GM18858 (cell line): ENCODE data around the gene MRGPRD.

Experiments
- ATAC-seq: cut with Tn5 transposase; IDR thresholded peaks from one replicate; pipeline ENCODE4 v1.9.1; 2021; ENCODE audit not compliant: unreplicated experiment

The MRGPRD gene

DNA sequence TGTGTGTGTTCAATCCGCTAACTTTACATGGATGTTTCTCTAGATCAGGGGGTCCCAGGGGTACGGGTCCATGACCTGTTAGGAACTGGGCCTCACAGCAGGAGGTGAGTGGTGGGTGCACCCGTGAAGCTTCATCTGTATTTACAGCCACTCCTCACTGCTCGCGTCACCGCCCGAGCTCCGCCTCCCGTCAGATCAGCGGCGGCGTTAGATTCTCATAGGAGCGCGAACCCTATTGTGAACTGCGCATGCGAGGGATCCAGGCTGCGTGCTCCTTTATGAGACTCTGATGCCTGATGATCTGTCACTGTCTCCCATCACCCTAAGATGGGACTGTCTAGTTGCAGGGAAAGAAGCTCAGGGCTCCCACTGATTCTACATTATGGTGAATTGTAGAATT lies 31.9 kb downstream of the MRGPRD start:
- no peak for ATAC-seq

DNA sequence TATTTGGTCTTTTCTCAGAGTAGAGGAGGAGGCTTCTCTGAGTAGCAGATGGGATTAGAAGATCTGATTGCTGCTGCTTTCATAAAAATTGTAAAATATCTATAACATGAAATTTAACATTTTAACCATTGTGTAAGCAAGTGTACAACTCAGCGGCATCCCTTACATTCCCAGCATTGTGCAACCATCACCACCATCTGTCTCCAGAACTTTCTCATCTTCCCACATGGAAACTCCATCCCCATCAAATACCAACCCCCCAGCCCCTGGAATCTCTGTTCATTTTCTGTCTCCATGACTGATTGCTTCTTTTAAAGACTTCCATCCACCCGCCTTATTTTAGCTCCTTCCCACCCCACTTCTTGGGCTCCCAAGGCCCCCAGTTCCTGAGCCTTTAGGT lies 32.3 kb downstream of the MRGPRD start:
- ATAC-seq, result no peak

DNA sequence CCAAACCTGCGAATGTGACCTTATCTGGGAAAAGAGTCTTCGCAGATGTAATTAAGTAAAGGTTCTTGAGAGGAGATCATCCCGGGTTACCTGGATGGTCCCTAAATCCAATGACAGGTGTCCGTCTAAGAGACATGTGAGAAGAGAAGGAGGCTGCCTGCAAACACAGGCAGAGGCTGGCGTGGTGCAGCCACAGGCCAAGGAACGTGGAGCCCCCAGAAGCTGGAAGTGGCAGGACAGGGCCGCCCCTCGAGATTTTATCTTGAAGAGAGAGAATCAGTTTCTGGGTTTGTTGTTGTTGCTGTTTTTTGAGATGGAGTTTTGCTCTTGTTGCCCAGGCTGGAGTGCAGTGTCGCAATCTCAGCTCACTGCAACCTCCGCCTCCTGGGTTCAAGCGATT lies 33.6 kb downstream of the MRGPRD start:
- ATAC-seq, result no peak

DNA sequence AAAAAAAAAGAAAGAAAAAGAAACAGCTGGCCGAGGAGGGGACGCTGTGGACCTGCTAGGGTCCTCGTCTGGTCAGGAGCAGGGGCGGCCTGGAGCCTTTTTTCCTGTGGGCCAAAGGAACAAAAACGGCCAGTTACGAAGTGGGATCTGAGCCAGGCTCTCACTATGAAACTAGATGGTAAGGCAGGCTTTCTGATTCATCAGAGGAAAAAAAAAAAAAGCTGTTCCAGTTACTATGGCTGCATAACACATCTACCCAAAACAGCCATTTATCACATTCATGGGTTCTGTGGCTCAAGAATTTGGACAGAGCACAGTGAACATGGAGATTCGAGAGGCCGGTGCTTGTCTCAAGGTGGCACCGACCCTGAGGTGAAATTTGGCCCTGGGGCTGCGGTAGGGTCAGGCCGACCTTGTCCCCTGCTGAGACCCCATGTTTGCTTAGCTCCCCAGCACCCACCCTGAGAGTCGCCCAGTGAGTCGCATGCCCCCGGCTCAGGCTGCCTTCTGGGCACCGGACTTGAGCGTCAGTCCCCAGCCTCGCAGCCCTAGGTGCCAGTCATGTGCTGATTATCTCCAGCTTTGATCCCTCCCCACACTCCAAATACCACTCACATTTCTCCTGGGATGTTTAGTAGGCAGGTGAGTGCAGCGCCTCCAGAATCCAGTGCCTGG lies 34.2 kb downstream of the MRGPRD start:
- no peak for ATAC-seq

DNA sequence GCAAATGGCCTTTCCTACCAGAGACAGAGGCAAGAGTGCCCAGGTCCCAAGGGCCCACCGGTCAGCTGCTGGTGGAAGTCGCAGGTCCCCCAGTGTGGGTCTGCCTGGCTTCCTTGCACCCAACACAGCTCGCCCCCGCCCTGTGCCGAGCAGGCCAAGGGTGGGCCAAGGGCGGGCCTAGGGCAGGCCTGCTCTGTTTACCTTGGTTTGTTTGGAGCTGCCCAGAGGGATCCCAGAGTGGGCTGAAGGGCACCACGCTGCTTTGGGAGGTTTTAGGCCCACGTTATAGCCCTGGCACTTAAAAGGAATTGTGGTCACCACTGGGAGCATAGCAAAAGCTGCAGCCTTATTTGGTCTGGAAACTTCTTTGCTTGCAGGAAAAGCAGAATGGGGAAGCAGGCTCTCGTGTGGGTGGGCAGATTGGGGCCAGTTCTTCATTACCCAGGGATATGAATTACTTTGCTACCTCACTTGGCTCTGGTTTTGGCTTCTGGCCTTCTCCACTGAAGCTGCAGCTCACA lies 38.0 kb downstream of the MRGPRD start:
- no peak for ATAC-seq

DNA sequence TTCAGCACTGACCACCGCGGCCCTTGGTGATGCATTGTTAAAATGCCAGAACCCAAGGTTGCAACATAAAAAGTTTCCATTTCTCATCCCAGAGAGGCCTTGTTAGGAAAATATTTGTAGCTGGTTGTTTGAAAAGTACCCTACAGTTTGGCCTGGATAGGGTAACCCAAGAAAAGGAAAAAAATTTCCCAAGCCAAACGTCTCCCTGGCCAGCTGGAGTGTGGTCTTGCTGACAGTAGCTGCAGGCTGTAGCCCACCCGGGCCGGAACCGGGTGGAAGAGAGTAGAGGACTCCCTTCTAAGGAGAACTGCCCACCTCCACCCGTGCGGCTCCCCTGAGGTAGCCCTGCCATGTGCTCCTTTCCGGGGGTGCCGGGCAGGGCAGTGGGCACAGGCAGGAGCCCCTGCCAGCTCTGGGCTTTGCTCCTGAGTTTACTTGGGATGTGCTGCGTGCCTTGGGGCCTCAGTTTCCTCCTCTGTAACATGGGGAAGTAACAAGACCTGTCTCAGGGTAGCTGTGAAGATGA lies 38.6 kb downstream of the MRGPRD start:
- ATAC-seq, result no peak

DNA sequence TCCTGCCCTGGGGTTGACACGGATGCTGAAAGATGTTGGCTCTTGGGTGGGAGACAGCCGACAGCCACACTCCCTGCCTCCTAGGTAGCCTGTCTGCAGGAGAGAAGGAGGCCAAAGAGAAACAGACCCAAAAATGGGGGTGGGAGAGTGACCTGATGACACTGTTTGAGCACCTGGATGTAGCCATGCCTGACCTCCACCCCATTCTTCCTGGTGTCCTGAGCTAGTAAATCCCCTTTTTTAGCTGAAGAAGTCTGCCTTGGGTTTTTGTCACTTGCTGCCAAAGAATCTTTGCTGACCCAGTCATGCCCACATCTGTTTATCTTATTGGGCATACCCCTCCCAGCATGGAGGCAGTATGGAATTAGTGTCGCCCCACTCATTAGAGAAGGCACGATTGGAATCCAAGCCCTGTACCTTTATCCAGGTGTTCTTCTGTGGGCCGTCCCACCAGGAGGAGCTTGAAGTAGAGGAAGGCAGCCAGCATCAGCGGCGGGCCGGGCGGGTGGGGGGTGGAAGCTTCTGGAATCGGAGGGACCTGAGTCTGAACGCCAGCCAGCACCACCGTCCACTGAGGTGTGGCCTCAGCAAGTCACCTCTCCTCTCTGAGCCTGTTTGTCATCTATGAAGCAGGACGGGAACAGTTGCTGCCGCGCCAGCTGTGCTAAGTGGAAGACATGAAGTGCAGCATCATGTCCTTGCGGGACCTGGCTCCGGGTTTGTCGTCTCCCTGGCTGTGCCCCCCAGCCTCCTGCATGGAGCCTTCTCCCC lies 39.3 kb downstream of the MRGPRD start:
- ATAC-seq, result no peak

DNA sequence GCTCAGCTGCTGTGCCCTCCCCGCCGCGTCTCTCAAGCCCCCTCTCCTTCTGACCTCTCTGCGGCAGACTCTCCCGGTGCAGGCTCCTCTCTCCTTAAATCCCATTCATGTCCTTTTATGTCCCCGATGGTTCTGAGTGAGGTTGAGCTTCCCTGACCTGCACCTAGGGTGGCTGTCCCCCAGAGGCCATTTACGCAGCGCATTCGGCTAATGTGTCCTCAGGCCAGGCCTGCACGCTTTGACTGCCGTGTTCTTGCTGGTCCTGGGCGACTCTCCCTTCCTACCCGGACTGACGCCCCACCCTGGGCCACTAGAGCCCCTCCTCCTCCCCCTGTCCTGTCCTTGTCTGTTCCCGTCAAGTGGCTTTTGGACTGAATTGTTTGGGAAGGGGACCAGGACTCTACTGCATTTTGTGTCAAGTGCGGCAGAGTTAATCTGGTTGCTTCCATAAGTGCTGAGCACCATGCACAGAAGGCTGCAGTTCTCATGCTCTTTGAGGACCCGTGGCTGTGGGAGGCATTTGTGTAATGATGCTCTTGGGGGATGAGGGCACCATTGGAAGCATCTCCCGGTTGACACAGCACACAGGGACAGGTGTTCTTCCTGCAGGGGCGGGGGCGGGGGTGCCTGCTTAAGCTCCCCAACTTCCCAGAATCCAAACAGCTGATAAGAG lies 40.0 kb downstream of the MRGPRD start:
- ATAC-seq, result no peak

DNA sequence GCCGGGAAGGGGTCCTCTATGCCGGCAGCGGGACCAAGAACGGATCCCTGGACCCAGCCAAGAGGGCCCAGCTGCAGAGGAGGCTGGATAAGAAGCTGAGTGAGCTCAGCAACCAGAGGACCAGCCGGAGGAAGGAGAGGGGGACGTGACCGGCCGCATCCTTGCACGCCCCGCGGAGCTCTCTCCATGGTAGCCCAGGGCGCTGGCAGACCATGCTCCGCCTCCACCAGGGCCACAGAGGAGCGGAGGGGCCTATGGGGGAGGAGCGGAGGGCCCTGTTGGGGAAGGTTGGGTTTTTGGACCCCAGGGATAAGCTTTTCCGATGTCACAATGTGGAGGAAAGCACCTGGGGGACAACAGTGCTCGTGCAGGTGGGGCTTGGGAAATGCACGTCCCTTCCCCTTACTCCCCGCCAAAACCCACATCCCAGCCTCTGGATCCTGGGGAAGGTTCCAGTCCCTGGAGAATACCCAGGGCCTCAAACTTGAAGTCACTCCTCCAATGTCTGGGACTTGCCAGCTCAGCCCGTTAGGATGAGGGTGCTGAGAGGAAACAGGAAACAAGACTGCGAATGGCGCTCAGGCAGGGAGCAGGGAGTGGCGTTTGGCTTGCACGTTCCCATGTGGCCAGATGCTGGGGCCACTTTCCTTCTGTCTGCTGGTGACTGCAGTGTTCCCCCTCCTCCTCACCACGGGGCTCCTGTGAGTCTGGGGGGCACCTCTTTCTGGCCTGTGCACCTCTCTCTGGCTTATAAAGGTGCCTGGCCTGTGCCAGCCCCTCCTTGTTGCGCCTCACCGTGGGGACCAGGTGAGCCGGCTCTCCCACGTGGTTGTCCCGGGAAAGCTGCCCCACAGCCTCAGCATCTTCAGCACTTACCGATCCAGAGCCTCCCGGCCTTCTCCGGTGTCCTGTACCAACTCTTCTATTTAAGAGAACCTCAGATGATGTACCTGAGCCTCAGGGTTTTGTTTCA lies 40.9 kb downstream of the MRGPRD start:
- no peak for ATAC-seq

DNA sequence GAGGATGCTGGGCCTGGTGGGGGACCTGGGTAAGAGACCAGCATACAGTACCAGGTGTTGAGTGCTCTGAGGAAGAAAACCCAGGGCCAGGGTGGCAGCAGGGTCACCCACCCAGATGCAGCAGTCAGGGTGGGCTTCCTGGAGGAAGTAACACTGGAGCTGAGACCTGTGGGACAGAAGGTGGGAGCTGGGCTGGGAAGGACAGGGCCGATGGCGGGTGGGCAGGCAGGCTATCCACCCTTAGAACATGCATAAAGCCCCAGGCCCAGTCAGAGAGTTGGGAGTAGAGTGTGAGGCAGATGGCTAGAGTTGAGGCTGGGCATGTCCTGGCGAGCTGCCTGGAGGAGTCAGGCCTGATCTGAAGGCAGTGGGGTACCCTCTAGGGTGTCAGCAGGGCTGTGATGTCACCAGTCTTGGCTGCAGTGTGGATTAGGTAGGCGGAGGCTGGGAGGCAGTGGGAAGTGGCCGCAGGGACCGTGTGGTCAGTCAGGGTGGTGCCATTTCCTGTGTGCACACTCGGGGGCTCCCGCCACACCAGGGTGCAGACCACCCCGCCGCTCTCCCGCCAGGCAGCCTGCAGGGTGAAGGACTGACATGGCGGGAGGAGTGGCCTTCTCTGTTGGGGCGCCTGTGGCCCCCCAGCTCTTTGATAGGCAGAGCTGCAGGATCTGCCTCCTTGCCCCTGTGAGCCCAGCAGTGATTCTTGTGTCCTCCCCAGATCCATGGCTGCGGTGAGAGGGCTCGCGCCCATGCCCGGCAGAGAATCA lies 41.8 kb downstream of the MRGPRD start:
- no peak for ATAC-seq

DNA sequence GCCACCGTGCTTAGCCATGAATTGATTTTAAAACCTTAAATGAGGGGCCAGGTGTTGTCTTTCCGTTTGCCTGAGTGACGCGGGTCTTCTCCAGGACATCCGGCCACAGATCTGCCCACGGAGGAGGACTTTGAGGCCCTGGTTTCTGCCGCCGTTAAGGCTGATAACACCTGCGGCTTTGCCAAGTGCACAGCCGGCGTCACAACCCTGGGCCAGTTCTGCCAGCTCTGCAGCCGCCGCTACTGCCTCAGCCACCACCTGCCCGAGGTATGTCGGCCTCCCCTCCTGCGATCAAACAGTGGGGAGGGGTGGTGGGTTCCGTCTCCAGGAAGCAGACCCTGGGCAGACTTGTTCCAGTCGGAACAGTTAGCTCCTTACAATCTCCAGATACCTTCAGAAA lies 42.7 kb downstream of the MRGPRD start:
- ATAC-seq, result no peak

DNA sequence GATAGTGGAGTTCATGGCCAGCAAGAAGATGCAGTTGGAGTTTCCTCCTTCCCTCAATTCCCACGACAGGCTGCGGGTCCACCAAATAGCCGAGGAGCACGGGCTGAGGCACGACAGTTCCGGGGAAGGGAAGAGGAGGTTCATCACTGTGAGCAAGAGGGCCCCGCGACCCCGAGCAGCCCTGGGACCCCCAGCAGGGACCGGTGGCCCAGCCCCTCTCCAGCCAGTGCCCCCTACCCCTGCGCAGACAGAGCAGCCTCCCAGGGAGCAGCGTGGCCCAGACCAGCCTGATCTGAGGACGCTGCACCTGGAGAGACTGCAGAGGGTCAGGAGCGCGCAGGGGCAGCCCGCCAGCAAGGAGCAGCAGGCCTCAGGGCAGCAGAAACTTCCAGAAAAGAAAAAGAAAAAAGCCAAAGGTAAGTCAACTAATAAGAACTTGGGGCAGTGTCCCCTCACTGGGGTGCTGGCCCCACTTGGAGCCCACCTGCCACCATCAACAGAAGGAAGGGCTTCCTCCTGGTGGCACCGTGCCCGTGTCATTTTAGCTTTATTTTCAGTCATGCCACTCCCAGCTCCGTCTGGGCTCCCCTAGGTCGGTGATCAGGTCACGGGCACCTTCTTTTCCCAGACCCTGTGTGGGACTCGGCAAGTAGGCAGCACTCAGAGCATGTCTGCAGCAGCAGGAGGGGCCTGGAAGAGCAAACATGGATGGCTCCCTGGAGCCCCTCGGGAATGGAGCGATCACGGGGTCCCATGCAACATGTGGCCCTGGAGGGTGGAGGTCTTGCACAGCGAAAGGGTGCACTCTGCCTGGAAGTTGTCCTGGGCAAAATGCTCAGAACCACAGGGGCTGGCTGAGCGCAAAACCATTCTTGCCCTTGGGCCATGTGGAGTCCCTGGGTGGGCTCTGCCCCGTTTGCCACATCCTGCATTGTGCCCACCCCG lies 43.8 kb downstream of the MRGPRD start:
- no peak for ATAC-seq

DNA sequence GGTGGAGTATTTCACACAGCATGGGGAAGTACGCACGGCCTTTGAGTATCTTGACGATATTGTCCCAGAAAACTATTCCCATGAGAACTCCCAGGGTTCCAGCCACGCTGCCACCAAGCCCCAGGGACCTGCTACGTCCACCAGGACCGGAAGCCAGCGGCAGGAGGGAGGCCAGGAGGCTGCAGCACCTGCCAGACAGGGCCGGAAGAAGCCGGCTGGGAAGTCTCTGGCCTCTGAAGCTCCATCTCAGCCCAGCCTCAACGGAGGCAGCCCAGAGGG lies 44.5 kb downstream of the MRGPRD start:
- ATAC-seq, result no peak

DNA sequence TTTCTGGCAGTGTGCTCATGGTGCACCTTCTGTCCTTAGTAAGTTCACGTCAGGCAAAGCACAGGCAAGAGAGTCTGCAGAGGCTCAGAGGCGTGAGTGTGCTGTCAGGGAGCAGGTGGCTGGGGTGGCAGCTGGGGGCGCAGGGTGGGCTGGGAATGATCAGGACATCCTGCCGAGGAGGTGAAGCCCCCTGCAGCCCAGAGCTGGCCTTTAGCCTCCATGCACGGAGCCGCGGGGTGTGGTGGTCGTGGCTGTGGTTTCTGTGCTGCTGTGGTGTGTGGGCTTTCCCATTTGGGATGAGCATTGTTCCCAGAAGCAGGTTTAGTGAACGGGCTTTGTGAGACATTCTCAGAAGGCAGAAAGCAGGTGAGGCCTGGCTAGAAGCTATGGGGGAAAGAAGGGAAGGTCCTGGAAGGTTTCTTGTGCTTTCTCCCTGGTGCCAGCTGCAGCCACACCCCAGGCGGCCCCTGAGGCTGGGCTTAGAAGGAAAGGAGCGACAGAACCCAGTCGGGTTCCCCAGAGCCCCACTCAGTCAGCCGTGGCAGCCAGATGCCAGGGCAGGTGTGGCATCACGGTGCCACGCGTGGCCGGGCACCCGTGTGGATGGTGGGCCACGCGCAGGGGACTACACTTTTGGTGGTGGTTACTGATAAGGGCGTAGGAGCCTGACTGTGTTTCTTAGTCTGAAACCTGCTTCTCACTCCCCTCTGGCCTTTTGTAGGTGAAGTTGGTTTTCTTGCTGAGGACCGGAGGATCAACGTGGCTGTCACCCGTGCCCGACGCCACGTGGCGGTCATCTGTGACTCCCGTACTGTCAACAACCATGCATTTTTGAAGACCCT lies 45.0 kb downstream of the MRGPRD start:
- no peak for ATAC-seq

DNA sequence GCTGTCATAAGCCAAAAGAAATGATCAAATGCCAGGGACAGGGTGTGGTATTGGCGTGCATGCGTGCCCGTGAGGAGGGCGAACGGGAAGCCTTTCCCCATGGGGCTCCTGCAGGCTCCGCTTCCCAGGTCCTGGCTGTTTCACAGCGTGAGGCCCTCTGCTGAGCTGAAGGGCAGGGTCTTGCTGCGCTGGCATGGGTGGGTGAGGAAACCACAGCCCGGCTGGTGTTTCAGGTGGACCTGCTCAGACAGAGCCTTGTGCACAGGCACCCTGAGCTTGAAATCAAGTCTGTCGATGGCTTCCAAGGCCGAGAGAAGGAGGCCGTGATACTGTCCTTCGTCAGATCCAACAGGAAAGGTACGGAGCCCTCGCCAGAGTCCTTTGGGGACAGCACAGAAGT lies 45.7 kb downstream of the MRGPRD start:
- ATAC-seq, result no peak

DNA sequence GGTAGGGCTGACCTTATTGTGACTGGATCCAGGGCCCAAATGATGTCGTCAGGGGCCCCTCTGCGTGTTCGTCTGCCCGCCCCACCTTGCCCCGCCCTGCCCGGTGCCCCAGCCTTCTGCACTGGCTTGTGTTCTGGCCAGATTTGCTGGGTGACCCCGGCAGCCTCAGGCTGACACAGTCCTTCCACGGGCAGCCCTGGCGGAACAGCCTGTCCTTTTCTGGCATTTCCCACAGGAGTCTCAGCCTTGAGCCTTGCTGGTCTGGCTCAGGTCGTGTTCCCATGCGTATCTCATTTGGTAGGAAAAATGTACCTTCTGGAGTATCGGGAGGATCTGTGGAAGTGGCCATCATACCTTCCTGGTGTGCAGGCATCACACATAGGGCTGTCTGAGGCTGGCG lies 46.1 kb downstream of the MRGPRD start:
- ATAC-seq, result no peak

DNA sequence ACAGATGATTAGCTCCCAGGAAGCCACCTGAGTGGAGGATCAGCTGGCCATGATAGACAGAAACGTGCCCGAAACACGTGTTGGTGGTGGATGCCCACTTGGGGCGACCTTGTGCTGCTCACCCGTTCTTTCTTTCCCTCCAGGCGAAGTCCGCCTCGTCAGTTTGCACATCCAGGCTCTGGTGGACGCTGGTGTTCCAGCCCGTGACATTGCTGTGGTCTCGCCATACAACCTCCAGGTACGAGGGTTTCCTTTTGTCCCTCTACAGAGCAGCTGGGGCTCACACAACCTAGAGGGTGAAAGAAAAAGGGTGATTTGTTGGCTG lies 46.5 kb downstream of the MRGPRD start:
- ATAC-seq, result no peak

DNA sequence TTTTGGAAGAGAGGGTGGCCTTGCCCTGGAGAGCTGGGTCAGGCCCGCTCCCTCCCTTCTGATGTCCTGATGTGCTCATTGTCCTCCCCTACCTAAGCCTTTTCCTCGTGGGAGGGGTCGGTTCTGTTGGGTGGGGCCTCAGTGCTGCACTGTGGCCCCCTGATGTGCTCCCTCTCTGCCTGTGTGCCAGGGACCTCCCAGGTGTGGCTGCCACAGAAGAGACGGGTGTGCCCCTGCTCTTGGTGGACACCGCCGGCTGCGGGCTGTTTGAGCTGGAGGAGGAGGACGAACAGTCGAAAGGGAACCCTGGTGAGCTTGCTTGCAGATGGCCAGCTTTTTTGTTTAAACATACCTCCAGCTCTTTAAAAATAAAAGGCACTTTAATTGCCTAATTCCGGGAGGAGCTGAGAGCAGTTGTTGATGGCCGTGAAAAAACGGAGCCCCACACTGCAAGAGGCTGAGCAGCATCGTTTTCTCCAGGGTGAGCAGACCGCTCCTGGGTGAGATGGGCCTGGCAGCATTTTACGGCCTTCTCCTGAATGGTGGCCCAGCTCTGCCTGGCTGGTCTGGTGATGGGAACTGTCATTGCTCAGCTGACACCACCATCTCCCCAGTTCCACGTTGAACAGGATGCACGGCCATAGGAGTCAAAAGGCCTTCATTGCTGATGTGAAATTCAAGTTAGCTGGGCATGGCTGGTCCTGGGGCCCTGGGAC lies 47.0 kb downstream of the MRGPRD start:
- no peak for ATAC-seq
